K562 (cell line): ENCODE measurements around the gene SPOUT1. TPM values are rescaled to one million over a fixed set of nuclear protein-coding genes. Genes with fewer than 3 reads are reported as not detected.
A peak's percentile ranks its signal among the peaks of the same experiment; 100 is the strongest.

ENCODE experiments used
- BRD9 ChIP-seq: fragments of 450-650 bp; IDR thresholded peaks from 2 replicates; pipeline ENCODE4 v1.6.1; 2018; ENCODE audit warnings: low read depth; ENCODE audit not compliant: partially characterized antibody
- E2F5 ChIP-seq: sonication (generic); formaldehyde crosslinking; IDR thresholded peaks from 2 replicates; pipeline ENCODE4 v1.8.0; 2022; ENCODE audit warnings: mild to moderate bottlenecking, missing genetic modification reagents
- FOXP4 ChIP-seq: sonication (generic); formaldehyde crosslinking; IDR thresholded peaks from 2 replicates; pipeline ENCODE4 v1.8.0; 2022; ENCODE audit warnings: mild to moderate bottlenecking, missing genetic modification reagents, borderline replicate concordance
- GMEB1 ChIP-seq: fragments of 250-450 bp; sonication (Bioruptor Pico); IDR thresholded peaks from 2 replicates; pipeline ENCODE4 v1.4.0; 2020; ENCODE audit warnings: mild to moderate bottlenecking
- HEY1 ChIP-seq: fragments of 250-450 bp; sonication (Bioruptor Pico); IDR thresholded peaks from 2 replicates; pipeline ENCODE4 v1.5.0; 2020; ENCODE audit warnings: mild to moderate bottlenecking, moderate library complexity, borderline replicate concordance
- HMGXB4 ChIP-seq: sonication (generic); formaldehyde crosslinking; IDR thresholded peaks from 2 replicates; pipeline ENCODE4 v1.8.1; 2023; ENCODE audit warnings: mild to moderate bottlenecking, missing genetic modification reagents
- HOXB6 ChIP-seq: fragments of 250-450 bp; sonication (Bioruptor Pico); IDR thresholded peaks from 2 replicates; pipeline ENCODE4 v1.5.1; 2022; ENCODE audit warnings: mild to moderate bottlenecking, borderline replicate concordance
- MTA1 ChIP-seq: fragments of 450-650 bp; IDR thresholded peaks from 2 replicates; pipeline ENCODE4 v1.6.1; 2017; ENCODE audit warnings: borderline replicate concordance
- NFYB ChIP-seq: IDR thresholded peaks from 2 replicates; pipeline ENCODE4 v1.6.1; 2011; ENCODE audit warnings: mild to moderate bottlenecking, moderate library complexity; ENCODE audit not compliant: insufficient read length; ENCODE audit errors: extremely low read depth
- NRF1 ChIP-seq, 2 experiments: fragments of 450-650 bp; IDR thresholded peaks in 1 of 2; conservative IDR thresholded peaks in 1 of 2; 2 replicates each; pipeline ENCODE4 v1.6.1; 2014; ENCODE audit warnings: mild to moderate bottlenecking in 2 of 2
- TCFL5 ChIP-seq: fragments of 250-450 bp; sonication (Bioruptor Pico); conservative IDR thresholded peaks from 2 replicates; pipeline ENCODE4 v1.6.1; 2021; ENCODE audit warnings: mild to moderate bottlenecking, moderate library complexity, matching md5 sums
- TFAP4 ChIP-seq: sonication (generic); formaldehyde crosslinking; IDR thresholded peaks from 2 replicates; pipeline ENCODE4 v1.8.0; 2022; ENCODE audit warnings: missing genetic modification reagents, mild to moderate bottlenecking, moderate library complexity, borderline replicate concordance
- THAP12 ChIP-seq: fragments of 250-450 bp; sonication (Bioruptor Pico); IDR thresholded peaks from 2 replicates; pipeline ENCODE4 v1.9.0; 2021; ENCODE audit warnings: mild to moderate bottlenecking, inconsistent platforms
- ZC3H11A ChIP-seq: IDR thresholded peaks from 2 replicates; pipeline ENCODE4 v1.6.1; 2012; ENCODE audit warnings: low read depth, low read length, improper control_type of control experiment
- ZKSCAN8 ChIP-seq: fragments of 200-800 bp; sonication (Bioruptor generic); IDR thresholded peaks from 2 replicates; pipeline ENCODE4 v1.6.1; 2016; ENCODE audit warnings: missing genetic modification characterization, missing compliant biosample characterization
- ZNF316 ChIP-seq: fragments of 450-650 bp; IDR thresholded peaks from 2 replicates; pipeline ENCODE4 v1.6.1; 2016
- ZNF695 ChIP-seq: fragments of 450-650 bp; formaldehyde crosslinking; IDR thresholded peaks from 2 replicates; pipeline ENCODE4 v1.4.0; 2020; ENCODE audit warnings: mild to moderate bottlenecking, moderate library complexity
- polyA plus RNA-seq, 8 experiments: library from polyadenylated mRNA; depleted of rRNA in 4 of 8; stranded (reverse) in 5 of 8; unstranded in 3 of 8; fragments of >200 nt; fragmentation: Nextera tagmentation in 2 of 8; fragmentation: Illumina TruSeq in 1 of 8; extraction: Ambion mirVana in 2 of 8; extraction: Trizol in 1 of 8; gene quantifications; 2 replicates each; pipeline versions ENCODE4 v1.2.1 to v1.2.3, GENCODE V29; 2011 to 2014; ENCODE audit warnings: inconsistent platforms in 1 of 8, missing spikeins in 1 of 8
- total RNA-seq, 7 experiments: library from RNA; depleted of rRNA in 6 of 7; stranded (reverse); fragments of >200 nt in 6 of 7; fragmentation: Illumina TruSeq in 2 of 7; extraction: Trizol in 2 of 7; gene quantifications; 2 replicates each; pipeline versions ENCODE4 v1.2.1 to v1.2.3, GENCODE V29; 2011 to 2021; ENCODE audit warnings: low replicate concordance in 1 of 7

Gene SPOUT1
- total and polyA plus RNA-seq, 9 of the 15 experiments (the other 6 are each of a cell fraction or from before 2014, with no cell fraction given): 10.6 to 121 (median 37.4) TPM

- no peak for TF ChIP-seq FOXP4 (CRISPR knock-in tag)
- no peak for TF ChIP-seq ZC3H11A
- TF ChIP-seq E2F5 (CRISPR knock-in tag): no peak
- no peak for TF ChIP-seq GMEB1 (CRISPR knock-in tag)
- no peak for TF ChIP-seq MTA1
- no peak for TF ChIP-seq TCFL5 (CRISPR knock-in tag)
- no peak for TF ChIP-seq HOXB6
- peak; percentile 43 for TF ChIP-seq NFYB
- TF ChIP-seq HMGXB4 (CRISPR knock-in tag): no peak
- TF ChIP-seq ZNF316: no peak
- TF ChIP-seq ZNF695: no peak
- peak; percentile 35 to 58; a peak in 3 of 4 replicates for TF ChIP-seq NRF1 (conservative IDR thresholded peaks at IDR 0.05 in 1 of 2, IDR thresholded peaks at IDR 0.05 in 1 of 2)
- TF ChIP-seq ZKSCAN8 (CRISPR knock-in tag): no peak
- TF ChIP-seq TFAP4 (CRISPR knock-in tag): peak; percentile 72
- TF ChIP-seq HEY1 (CRISPR knock-in tag): no peak
- TF ChIP-seq THAP12 (CRISPR knock-in tag): peak; percentile 82; the same call in 1 of the 2 replicates
- TF ChIP-seq BRD9: no peak
These were observed at the start of gene SPOUT1 (continued) for GRCh38 chr9:128829477-128830251.
